Amniotic epithelial cell (primary cell): ENCODE data around the gene MANSC4.
A peak's percentile ranks its signal among the peaks of the same experiment; 100 is the strongest.

Source experiments
- DNase-seq: peaks from one replicate; pipeline ENCODE4 v3.0.0-alpha.2; 2010; ENCODE audit warnings: low read depth

MANSC4 gene

DNA sequence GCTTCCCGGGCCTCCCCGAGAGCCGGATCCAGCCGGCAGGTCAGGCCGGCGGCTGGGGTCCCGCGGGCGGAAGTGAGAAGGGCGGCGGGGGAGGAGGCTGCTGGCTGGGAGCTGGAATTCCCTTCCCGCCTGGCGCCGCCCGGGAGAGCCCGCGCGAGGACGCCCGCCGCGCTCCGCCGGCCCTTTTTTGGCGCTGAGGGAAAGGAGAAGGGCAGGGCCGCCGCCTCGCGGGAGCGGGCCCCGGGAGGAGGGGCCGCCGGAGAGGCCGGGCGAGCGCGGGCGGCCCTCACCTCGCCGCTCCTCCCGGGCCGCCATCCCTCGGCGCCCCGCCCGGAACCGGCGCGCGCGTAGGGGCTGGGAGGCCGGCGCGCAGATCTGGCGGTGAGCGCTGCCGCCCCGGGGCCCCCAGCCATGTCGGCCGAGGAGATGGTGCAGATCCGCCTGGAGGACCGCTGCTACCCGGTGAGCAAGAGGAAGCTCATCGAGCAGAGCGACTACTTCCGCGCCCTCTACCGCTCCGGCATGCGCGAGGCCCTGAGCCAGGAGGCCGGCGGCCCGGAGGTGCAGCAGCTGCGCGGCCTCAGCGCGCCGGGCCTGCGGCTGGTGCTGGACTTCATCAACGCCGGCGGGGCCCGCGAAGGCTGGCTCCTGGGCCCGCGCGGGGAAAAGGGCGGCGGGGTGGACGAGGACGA lies at the start of gene MANSC4, which contains the start of gene KLHL42:
Gene MANSC4, minus strand, starts transcription at position 317 of the 692 bp plus-strand sequence. CDS start 8,960 bp downstream, outside the sequence.
Gene KLHL42, plus strand, starts transcription at position 314 of the 692 bp plus-strand sequence. Its CDS starts 98 bp downstream, at position 412.
- DNase-seq: peak; percentile 74

- DNase-seq: no peak
Observed at GRCh38 chr12:27828196-27828595, 48.2 kb upstream of the MANSC4 start.

- DNase-seq: peak; percentile 44
Observed at GRCh38 chr12:27826076-27826475, 46.0 kb upstream of the MANSC4 start.

DNA sequence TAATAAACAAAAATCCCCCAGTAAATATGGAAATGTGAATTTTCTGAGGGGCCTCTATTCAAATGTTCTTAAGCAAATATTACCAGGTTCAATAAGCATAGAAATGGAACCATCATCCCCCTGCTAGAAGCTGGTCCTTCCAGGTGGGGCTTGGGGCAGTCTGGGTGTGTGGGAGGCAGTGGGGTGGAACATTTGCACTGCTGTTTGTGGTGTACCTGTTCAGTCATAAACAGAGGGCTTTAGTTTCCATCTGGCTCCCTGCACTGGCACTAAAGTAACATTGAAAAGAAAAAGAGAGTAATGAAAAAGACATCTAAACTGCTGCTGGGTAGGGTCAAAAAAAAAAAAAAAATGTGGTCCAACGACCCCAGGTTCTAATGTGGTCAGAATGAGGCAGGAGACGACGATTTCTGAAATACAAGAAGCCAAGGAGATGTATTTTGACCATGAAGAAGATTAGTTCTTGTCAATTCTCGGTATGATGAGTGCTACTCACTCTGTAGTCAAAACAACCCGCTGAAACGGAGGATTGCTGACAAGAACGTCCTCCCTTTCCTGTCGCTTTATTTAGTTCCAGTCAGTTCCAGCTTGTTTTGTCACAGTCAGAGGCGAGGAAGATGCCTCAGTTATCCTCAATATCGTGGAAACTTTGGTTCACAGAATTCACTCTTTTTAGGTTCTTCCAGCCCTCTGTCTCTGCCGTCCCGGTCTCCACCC lies 44.2 kb upstream of the MANSC4 start:
- no peak for DNase-seq

GRCh38 chr12:27823038-27823437 lies 43.0 kb upstream of the MANSC4 start:
- no peak for DNase-seq

DNA sequence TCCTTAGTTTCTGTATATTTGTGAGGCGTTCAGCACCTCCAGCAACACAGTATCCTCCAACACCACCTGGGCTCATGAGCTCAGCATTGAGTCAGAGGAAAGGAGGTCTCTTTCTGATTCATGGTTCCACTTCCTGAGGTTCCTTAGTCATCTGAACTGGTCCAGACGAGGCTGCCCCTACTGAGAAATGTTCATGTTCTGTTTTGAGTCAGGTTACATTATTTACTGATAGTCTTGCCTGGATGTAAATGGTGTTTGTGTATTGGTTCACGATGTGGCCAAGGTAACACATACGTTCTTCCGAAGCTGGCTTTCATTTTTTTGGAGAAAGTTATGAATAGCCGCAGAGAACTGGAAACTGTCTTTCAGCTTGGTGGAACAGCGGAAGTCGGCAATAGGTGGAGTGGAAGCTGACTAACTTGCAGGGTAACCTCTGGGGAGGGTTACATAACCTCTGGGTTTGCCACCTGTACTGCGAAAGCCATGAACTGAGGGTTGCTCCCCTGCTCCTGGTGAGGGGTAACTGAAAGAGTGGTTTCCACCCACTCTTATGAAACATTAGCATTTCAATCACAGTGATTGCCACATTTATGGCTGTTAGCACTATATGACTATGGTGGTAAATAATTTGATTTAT lies 42.2 kb upstream of the MANSC4 start:
- peak; percentile 87 for DNase-seq

GRCh38 chr12:27821259-27821973 lies 41.4 kb upstream of the MANSC4 start:
- peak; percentile 80 for DNase-seq

- DNase-seq: no peak
Observed at GRCh38 chr12:27820564-27820963, 40.5 kb upstream of the MANSC4 start.

- DNase-seq: peak; percentile 38
Observed at GRCh38 chr12:27818401-27818918, 38.4 kb upstream of the MANSC4 start.

DNA sequence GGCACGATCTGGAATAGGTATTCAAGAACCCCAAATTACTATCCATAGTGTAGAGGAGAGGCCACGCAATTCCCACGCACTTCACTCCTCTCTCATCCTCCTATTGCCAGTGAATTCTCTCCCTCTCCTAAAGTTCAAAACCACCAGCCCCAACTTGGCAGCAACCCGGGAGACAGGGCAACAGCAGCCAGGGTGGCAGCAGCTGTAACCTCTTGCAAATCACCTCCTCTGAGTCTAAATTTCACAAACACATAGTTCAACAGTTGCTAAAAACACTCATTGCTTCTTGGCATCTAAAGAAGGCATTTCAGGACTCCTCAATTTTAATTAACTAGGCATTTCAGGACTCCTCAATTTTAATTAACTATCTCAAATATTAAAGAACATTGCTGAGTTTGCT lies 37.7 kb upstream of the MANSC4 start:
- no peak for DNase-seq

DNA sequence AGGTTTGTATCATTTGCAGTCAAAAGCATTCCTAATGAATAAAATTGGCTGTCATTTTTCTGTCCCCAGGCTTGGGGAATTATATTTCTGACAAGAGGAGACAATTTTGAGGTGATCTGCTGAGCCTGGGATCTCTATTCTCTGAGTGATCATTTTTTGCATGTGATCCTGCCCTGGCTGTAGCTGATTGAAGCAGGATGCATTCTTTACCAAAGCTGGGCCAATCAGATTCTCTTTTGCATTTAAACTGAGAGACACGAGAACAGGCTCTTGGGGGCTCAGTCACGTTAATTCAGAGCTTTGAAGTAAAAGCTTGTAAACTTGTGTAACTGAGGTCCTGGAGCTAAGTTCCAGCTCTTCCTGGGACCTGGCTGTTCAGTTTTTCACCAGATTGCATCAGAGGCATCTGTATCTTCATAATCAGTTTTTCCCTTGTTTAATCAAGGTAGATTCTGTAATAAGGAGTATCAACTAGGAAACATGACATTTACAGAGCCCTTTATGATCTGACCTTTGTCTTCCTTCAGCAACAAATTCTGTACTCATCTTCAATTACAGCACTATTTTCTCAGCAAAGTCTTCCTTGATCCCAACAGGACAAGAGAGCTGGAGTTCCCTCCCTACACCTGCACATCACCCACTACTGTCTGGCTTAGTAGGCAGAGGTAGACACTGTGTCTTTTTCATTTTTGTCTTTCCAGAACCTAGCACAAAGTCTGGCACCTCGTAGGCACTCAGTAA lies 35.0 kb upstream of the MANSC4 start:
- peak; percentile 7 for DNase-seq

DNA sequence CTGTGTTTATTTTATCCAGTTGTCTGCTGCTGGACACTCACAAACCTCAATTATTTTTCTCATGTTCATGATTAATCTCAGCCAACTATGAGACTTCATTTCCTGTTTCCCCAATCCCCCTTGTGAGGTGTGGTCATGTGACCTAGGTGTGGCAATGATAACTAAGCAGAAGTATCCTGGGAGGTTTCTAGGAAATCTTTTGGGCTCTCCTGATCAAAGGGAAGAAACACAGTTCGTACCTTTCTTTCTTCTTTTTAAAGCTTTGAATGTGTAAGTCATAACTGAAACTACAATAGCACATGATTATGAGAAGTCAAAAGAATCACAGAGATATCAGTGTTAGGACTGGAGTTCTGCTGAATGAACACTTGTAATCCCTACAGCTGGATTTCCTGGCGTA lies 34.4 kb upstream of the MANSC4 start:
- DNase-seq: peak; percentile 21

- no peak for DNase-seq
Observed at GRCh38 chr12:27812502-27812901, 32.5 kb upstream of the MANSC4 start.

DNA sequence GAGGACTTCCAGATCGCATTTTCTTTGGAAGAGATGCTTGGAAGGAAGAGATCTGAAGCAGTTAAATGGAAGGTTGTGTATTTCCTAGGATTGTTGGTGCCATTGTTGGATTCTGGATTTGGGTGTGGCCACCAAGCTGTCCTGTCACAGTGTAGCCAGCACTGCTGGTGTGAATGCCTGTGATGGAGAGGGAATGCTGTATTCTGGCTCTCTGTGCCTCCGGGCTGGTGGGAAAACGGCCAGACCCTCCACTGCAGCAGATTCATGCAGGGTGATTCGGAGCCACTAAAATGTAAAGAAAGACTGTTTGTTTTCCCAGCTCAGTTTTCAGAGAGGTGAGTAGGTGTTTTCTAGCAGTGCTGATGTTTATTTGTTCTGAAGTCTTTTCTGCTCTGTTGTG lies 30.7 kb upstream of the MANSC4 start:
- DNase-seq: no peak

- peak; percentile 69 for DNase-seq
Observed at GRCh38 chr12:27808841-27809240, 28.8 kb upstream of the MANSC4 start.

DNA sequence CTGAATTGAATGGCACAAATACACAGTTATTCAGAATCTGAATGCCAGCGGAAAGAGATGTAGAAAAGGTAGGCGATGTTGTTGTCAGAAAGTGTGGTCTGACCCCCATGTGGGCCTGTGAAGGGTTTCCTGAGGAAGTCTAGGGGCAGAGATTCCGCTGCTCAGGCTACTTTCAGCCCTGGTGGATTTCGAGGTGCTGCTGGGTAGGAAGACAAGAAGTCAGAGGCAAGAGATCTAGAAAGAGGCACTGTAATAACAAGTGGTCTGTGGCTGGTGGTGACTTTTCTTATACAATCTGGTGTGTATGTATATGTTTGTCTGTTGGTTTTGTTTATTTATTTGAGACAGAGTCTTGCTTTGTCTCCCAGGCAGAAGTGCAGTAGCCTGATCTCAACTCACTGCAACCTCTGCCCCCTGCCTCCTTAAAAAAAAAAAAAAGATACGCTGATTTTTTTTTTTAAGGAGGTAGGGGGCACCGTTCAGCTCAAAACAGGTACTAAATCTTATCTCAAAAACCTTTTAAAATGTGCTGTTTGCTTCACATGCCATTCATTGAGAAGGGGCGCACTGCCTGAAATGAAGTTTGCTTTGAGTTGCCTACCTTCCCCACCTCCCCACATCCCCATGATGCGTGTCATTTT lies 27.1 kb upstream of the MANSC4 start:
- no peak for DNase-seq

GRCh38 chr12:27806259-27806658 lies 26.2 kb upstream of the MANSC4 start:
- no peak for DNase-seq

DNA sequence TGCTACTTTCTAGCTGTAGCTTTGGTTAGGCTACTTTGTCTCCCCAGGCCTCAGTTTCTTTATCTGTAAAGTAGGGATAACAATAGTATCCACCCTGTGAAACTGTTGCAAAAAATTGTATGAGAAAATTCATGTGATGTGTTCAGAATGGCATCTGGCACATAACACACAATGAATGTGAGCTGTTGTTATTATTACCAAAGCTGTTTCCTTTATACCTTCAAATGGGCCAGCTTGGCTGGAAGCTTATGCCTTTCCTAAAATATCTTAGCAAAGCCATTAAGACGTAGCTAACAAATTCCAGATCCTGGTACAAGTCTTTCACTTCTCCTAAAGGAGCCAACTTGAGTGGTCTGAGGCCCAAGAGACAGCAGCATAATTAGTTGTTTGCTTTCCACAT lies 25.2 kb upstream of the MANSC4 start:
- DNase-seq: no peak

DNA sequence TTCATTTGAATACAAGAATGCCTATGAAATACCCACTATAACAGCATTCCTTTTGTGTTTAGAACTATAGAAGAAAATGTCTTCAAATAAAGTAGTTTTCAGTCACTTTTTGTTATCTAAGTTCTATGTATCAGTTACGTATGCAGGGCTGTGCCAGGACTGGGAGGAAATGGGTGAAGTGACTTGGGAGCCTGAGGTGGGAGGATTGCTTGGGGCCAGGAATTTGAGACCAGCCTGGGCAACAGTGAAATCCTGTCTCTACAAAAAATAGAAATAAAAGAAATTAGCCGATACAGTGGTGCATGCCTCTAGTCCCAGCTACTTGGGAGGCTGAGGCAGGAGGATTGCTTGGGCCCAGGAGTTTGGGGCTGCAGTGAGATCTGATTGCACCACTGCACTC lies 22.9 kb upstream of the MANSC4 start:
- no peak for DNase-seq

- no peak for DNase-seq
Observed at GRCh38 chr12:27802511-27802910, 22.5 kb upstream of the MANSC4 start.

- no peak for DNase-seq
Observed at GRCh38 chr12:27801630-27802029, 21.6 kb upstream of the MANSC4 start.
